IPS DF 6.9 (cell line): ENCODE data around the gene CLCA4.

Experiments used
- DNase-seq: peaks from one replicate; pipeline ENCODE4 v3.0.0-alpha.2; 2013; ENCODE audit warnings: low read depth, low spot score
- H3K27ac ChIP-seq: one replicate; pipeline ENCODE4 v1.5.1; 2013; ENCODE audit warnings: low read length, control low read depth
- H3K27me3 ChIP-seq: 2 replicates; pipeline ENCODE4 v1.6.1; 2013; ENCODE audit warnings: mild to moderate bottlenecking, low read length; ENCODE audit not compliant: control insufficient read depth, insufficient read depth
- H3K36me3 ChIP-seq: 2 replicates; pipeline ENCODE4 v1.6.1; 2013; ENCODE audit warnings: low read length; ENCODE audit not compliant: control insufficient read depth, insufficient read depth
- H3K4me1 ChIP-seq: 2 replicates; pipeline ENCODE4 v1.6.1; 2013; ENCODE audit warnings: low read length; ENCODE audit not compliant: control insufficient read depth, insufficient read depth
- H3K4me3 ChIP-seq: 2 replicates; pipeline ENCODE4 v1.5.1; 2013; ENCODE audit warnings: mild to moderate bottlenecking, low read length
- H3K9me3 ChIP-seq: 2 replicates; pipeline ENCODE4 v1.6.1; 2013; ENCODE audit warnings: low read length, inconsistent platforms; ENCODE audit not compliant: control insufficient read depth, insufficient read depth
- WGBS: extraction: QIAGEN DNeasy Blood & Tissue Kit; methylation state at CpG from one replicate; pipeline ENCODE4 v1.1.7; 2013; ENCODE audit warnings: mixed read lengths, missing lambda C conversion rate; ENCODE audit not compliant: insufficient read length, insufficient coverage; 5-methylcytosine and 5-hydroxymethylcytosine counted together

Gene CLCA4

DNA sequence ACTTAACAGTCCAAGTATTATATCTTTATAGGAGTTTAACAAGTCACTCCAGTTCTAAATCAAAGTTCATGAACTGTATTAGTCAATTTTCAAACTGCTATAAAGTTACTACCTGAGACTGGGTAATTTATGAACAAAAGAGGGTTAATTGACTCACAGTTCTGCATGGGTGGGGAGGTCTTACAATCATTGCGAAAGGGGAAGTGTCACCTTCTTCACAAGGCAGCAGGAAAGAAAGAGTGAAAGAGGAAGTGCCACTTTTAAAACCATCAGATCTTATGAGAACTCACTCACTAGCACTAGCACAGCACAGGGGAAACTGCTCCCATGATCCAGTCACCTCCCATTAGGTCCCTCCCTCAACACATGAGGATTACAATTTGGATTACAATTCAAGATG is 70.0 kb downstream of the CLCA4 start:
- Histone ChIP-seq H3K27me3 (no peaks in the 10 kb centered on the region), H3K4me3 (no peak overlapping the region), H3K36me3 (no peaks in the 10 kb centered on the region), H3K27ac (no peak overlapping the region), H3K4me1 (no peaks in the 10 kb centered on the region), H3K9me3 (no peaks in the 10 kb centered on the region)
- no CpG with 5 or more reads among the region's 1 CpG for WGBS
- no peak for DNase-seq

DNA sequence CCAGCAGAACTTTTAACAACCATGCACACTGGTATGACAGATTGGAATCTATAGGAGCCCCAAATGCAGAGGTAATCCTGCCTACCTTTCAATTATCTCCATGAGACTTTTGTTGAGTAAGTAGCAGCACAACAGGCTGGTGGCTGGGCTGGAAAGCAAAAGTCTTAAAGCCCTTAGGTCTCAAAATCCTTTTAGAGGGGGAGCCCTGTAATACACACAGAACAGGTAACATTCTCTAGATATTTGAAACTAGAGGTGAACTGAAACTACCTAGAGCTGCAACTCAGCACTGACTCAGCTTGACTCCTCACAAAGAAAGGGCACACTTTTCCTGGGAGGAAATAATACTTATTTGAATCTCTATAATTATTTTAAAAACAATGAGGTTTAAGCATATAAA is 71.5 kb downstream of the CLCA4 start:
- no peaks in the 10 kb centered on the region for H3K27me3 ChIP-seq
- H3K36me3 ChIP-seq: no peaks in the 10 kb centered on the region
- H3K4me1 ChIP-seq: no peaks in the 10 kb centered on the region
- no peaks in the 10 kb centered on the region for H3K9me3 ChIP-seq
- H3K4me3 ChIP-seq: no peak overlapping the region
- no peak overlapping the region for H3K27ac ChIP-seq
- DNase-seq: no peak

DNA sequence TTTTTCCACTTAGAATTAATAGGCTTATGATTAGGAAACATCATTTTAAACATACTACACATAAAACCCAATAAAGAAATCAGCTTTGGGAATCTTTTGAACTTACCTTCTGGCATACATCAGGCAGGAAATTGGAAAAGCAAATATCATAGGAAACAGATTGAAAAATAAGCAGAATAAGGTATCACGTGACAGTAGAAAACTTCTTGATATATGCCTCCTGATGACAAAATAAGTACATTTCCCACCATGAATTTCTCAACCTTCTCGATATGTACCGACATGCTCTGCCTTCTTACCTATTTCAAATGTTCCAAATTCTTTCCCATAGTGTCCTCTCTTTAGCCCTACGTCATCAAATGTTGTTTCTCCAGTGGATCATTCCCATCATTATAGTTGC is 72.4 kb downstream of the CLCA4 start:
- Histone ChIP-seq H3K36me3 (no peaks in the 10 kb centered on the region), H3K4me3 (no peak overlapping the region), H3K4me1 (no peaks in the 10 kb centered on the region), H3K27ac (no peak overlapping the region), H3K27me3 (no peaks in the 10 kb centered on the region), H3K9me3 (no peaks in the 10 kb centered on the region)
- WGBS: no CpG with 5 or more reads among the region's 4 CpGs
- no peak for DNase-seq

DNA sequence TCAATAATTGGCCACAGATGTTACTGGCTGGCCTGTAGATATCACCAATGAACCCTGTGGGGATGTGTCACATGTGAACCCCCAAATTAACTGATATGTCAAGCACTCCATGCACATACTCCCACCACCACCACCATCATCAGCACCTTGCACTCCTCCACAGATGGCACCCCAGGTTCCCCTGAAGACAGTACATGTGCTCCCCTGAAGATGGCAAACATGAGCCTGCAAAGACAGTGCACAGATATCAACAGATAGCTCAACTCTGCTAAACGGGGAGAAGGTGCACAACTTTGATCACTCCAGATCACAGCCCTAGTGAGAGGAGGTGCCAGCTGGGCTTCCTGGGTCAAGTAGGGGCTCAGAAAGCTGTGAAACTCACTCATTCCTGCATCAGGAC is 74.4 kb downstream of the CLCA4 start:
- H3K4me3 ChIP-seq: no peak overlapping the region
- no CpG with 5 or more reads among the region's 1 CpG for WGBS
- no peaks in the 10 kb centered on the region for H3K27me3 ChIP-seq
- H3K27ac ChIP-seq: no peak overlapping the region
- no peaks in the 10 kb centered on the region for H3K4me1 ChIP-seq
- no peak for DNase-seq
- no peaks in the 10 kb centered on the region for H3K9me3 ChIP-seq
- H3K36me3 ChIP-seq: no peaks in the 10 kb centered on the region
